Skeletal muscle tissue (tissue), 4 donors: ENCODE measurements around the gene SPDYA. TPM values are rescaled to one million over a fixed set of nuclear protein-coding genes. Genes with fewer than 3 reads are reported as not detected.

Experiments used
- H3K27ac ChIP-seq: one replicate; pipeline ENCODE4 v1.7.0; 2013; ENCODE audit warnings: mild to moderate bottlenecking, low read depth, low read length, inconsistent platforms
- H3K27me3 ChIP-seq, 3 donors: one replicate each; pipeline ENCODE4 v1.7.0; 2013; ENCODE audit warnings: low read length in 3 of 3; ENCODE audit not compliant: control insufficient read depth in 3 of 3, insufficient read depth in 3 of 3
- H3K36me3 ChIP-seq, 3 donors: one replicate each; pipeline ENCODE4 v1.7.0; 2013; ENCODE audit warnings: low read length in 3 of 3; ENCODE audit not compliant: control insufficient read depth in 3 of 3, insufficient read depth in 3 of 3
- H3K4me1 ChIP-seq, 3 donors: one replicate each; pipeline ENCODE4 v1.7.0; 2013; ENCODE audit warnings: low read length in 3 of 3, mild to moderate bottlenecking in 3 of 3; ENCODE audit not compliant: control insufficient read depth in 3 of 3, insufficient read depth in 3 of 3
- H3K4me3 ChIP-seq, 3 donors: one replicate each; pipeline ENCODE4 v1.7.0; 2013; ENCODE audit warnings: low read length in 3 of 3
- H3K9ac ChIP-seq, 3 donors: one replicate each; pipeline ENCODE4 v1.7.0; 2013; ENCODE audit warnings: low read length in 3 of 3, mild to moderate bottlenecking in 3 of 3, moderate library complexity in 2 of 3, low read depth in 1 of 3
- H3K9me3 ChIP-seq, 3 donors: one replicate each; pipeline ENCODE4 v1.7.0; 2013; ENCODE audit warnings: low read length in 3 of 3; ENCODE audit not compliant: control insufficient read depth in 3 of 3
- total RNA-seq: library from RNA; depleted of rRNA; stranded (reverse); fragments of >200 nt; gene quantifications from one replicate; pipeline ENCODE4 v1.2.3, GENCODE V29; 2014
- donor health status: Osteomylitis.

Gene SPDYA
- total RNA-seq, 1 donor from 2014 or later: 1.0 TPM

- H3K27me3 ChIP-seq: no peaks in the 10 kb centered on the region
- H3K4me1 ChIP-seq: no peaks in the 10 kb centered on the region
- H3K27ac ChIP-seq: no peak overlapping the region
- no peak overlapping the region for H3K4me3 ChIP-seq
- H3K36me3 ChIP-seq: no peaks in the 10 kb centered on the region
- H3K9me3 ChIP-seq: no peaks in the 10 kb centered on the region
- H3K9ac ChIP-seq: no peak overlapping the region
Measured at GRCh38 chr2:28821295-28821958, 10.8 kb downstream of the SPDYA start.

GRCh38 chr2:28822036-28822435, 11.4 kb downstream of the SPDYA start:
- H3K27me3 ChIP-seq: no peaks in the 10 kb centered on the region
- no peaks in the 10 kb centered on the region for H3K9me3 ChIP-seq
- H3K27ac ChIP-seq: no peak overlapping the region

DNA sequence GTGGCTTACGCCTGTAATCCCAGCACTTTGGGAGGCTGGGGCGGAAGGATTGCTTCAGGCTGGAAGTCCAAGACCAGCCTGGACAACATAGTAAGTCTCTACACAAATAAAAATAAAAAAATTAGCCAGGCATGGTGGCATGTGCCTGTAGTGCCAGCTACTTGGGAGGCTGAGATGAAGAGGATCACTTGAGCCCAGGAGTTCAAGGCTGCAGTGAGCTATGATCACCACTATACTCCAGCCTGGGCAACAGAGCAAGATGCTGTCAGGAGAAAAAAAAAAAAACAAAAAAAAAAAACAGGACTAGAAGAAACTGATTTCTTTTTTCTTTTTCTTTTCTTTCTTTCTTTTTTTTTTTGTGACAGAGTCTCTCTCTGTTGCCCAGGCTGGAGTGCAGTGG, 13.6 kb downstream of the SPDYA start:
- Histone ChIP-seq H3K36me3 (no peaks in the 10 kb centered on the region), H3K9ac (no peak overlapping the region), H3K4me3 (no peak overlapping the region), H3K27ac (no peak overlapping the region), H3K4me1 (no peaks in the 10 kb centered on the region), H3K27me3 (no peaks in the 10 kb centered on the region), H3K9me3 (no peaks in the 10 kb centered on the region)

More at GRCh38 chr2:28822036-28822435, 11.4 kb downstream of the SPDYA start:
- H3K4me3 ChIP-seq: no peak overlapping the region
- no peak overlapping the region for H3K9ac ChIP-seq
- H3K4me1 ChIP-seq: no peaks in the 10 kb centered on the region
- no peaks in the 10 kb centered on the region for H3K36me3 ChIP-seq

- no peak overlapping the region for H3K9ac ChIP-seq
- no peak overlapping the region for H3K4me3 ChIP-seq
- H3K9me3 ChIP-seq: no peaks in the 10 kb centered on the region
- H3K36me3 ChIP-seq: no peaks in the 10 kb centered on the region
- H3K27me3 ChIP-seq: no peaks in the 10 kb centered on the region
- no peak overlapping the region for H3K27ac ChIP-seq
- H3K4me1 ChIP-seq: no peaks in the 10 kb centered on the region
Measured at GRCh38 chr2:28824870-28825269, 14.2 kb downstream of the SPDYA start.

GRCh38 chr2:28828382-28828781, 17.7 kb downstream of the SPDYA start:
- Histone ChIP-seq H3K27me3 (no peaks in the 10 kb centered on the region), H3K9me3 (no peaks in the 10 kb centered on the region), H3K4me3 (no peak overlapping the region), H3K4me1 (no peaks in the 10 kb centered on the region), H3K9ac (no peak overlapping the region), H3K27ac (no peak overlapping the region), H3K36me3 (no peaks in the 10 kb centered on the region)

DNA sequence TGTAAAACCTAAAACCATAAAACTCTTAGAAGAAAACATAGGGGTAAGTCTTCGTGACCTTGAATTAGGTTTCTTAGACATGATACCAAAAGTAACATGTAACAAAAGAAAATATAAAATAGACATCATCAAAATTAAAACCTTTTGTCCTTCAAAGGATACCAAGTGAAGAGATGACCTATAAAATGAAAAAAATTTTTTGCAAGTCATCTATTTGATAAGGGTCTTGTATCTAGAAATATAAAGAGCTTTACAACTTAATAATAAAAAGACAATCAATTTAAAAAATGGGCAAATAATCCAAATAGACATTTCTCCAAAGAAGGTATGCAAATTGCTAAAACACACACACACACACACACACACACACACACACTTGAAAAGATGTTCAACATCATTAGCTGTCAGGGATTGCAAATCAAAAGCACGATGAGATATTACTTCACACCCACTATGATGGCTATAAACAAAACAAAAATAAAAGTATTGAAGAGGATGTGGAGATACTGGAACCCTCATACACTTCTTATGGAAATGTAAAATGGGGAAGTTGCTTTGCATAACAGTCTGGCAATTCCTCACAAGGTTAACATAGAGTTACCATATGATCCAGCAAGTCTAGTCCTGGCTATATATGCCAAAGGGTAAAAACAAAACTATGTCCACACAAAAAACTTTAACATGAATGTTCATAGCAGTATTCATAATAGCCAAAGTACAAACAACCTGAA, 23.3 kb downstream of the SPDYA start:
- H3K9ac ChIP-seq: no peak overlapping the region
- no peaks in the 10 kb centered on the region for H3K36me3 ChIP-seq
- H3K9me3 ChIP-seq: no peaks in the 10 kb centered on the region
- no peaks in the 10 kb centered on the region for H3K4me1 ChIP-seq
- no peaks in the 10 kb centered on the region for H3K27me3 ChIP-seq
- no peak overlapping the region for H3K4me3 ChIP-seq
- no peak overlapping the region for H3K27ac ChIP-seq

DNA sequence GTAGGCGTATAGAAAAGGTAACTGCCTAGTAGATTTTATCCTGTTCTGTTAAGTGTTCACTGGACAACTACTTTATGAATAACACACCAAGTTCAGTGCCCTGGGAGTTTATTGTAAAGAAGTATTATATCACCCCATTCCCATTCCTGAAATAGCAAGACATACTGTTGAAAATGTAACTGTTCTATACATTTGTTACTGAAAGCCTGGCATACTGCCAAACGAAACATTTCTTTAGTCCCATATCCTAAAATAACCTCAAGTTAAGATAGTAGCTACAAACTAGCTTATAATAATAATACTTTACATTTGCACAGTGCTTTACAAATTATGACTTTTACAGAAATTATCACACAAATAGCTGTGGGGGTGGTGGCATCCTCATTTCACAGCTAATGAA, 25.1 kb downstream of the SPDYA start:
- no peaks in the 10 kb centered on the region for H3K27me3 ChIP-seq
- no peaks in the 10 kb centered on the region for H3K36me3 ChIP-seq
- H3K4me3 ChIP-seq: no peak overlapping the region
- H3K9me3 ChIP-seq: no peaks in the 10 kb centered on the region
- no peak overlapping the region for H3K9ac ChIP-seq
- no peak overlapping the region for H3K27ac ChIP-seq
- no peaks in the 10 kb centered on the region for H3K4me1 ChIP-seq

GRCh38 chr2:28838971-28839370, 28.3 kb downstream of the SPDYA start:
- no peak overlapping the region for H3K9ac ChIP-seq
- no peaks in the 10 kb centered on the region for H3K4me1 ChIP-seq
- no peaks in the 10 kb centered on the region for H3K36me3 ChIP-seq
- no peak overlapping the region for H3K4me3 ChIP-seq
- H3K9me3 ChIP-seq: no peaks in the 10 kb centered on the region
- no peaks in the 10 kb centered on the region for H3K27me3 ChIP-seq
- no peak overlapping the region for H3K27ac ChIP-seq

DNA sequence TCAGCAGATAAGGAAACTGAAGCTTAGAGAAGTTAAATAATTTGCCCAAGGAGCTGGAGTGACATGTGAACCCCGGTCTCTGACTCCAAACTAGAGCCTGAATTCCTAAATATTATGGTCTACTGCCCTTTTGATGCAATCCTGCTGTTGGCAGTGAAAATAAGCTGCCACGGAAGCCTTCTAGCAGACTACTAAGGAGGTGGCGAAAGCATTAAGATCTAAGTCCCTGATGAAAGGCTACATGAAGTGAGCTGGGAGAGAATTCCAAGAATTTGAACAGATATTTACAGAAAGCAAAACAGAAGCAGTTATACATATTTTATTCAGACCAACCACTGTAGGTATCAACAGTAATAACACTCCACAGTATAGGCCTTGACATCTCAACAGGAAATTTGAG, 31.4 kb downstream of the SPDYA start:
- no peak overlapping the region for H3K9ac ChIP-seq
- no peak overlapping the region for H3K27ac ChIP-seq
- H3K9me3 ChIP-seq: no peaks in the 10 kb centered on the region
- H3K36me3 ChIP-seq: no peaks in the 10 kb centered on the region
- no peak overlapping the region for H3K4me3 ChIP-seq
- no peaks in the 10 kb centered on the region for H3K4me1 ChIP-seq
- no peaks in the 10 kb centered on the region for H3K27me3 ChIP-seq

GRCh38 chr2:28855193-28855592, 44.6 kb downstream of the SPDYA start:
- H3K36me3 ChIP-seq: peaks cover 0 to 2% (median under 1%) of the 10 kb centered on the region in 3 donors

More at GRCh38 chr2:28855193-28855592, 44.6 kb downstream of the SPDYA start:
- Histone ChIP-seq H3K9ac (no peak overlapping the region), H3K4me1 (no peaks in the 10 kb centered on the region), H3K27me3 (no peaks in the 10 kb centered on the region), H3K27ac (no peak overlapping the region), H3K4me3 (no peak overlapping the region), H3K9me3 (no peaks in the 10 kb centered on the region)
